Endodermal cell (in vitro differentiated cells): Measurements from ENCODE around the gene SLC7A8. TPM values are rescaled to one million over a fixed set of nuclear protein-coding genes. Genes with fewer than 3 reads are reported as not detected.

Experiments
- DNase-seq: peaks from one replicate; pipeline ENCODE4 v3.0.0-alpha.2; 2017
- H3K27ac ChIP-seq: 2 replicates; pipeline ENCODE4 v1.5.1; 2013; ENCODE audit warnings: mild to moderate bottlenecking, low read depth, low read length, moderate library complexity
- H3K27me3 ChIP-seq: 2 replicates; pipeline ENCODE4 v1.6.1; 2013; ENCODE audit warnings: mild to moderate bottlenecking, low read length, moderate library complexity; ENCODE audit not compliant: insufficient read depth, control insufficient read depth, poor library complexity, severe bottlenecking
- H3K36me3 ChIP-seq: 2 replicates; pipeline ENCODE4 v1.7.0; 2013; ENCODE audit warnings: mild to moderate bottlenecking, low read length, moderate library complexity; ENCODE audit not compliant: control insufficient read depth, insufficient read depth
- H3K4me1 ChIP-seq: one replicate; pipeline ENCODE4 v1.7.0; 2013; ENCODE audit warnings: low read length; ENCODE audit not compliant: control insufficient read depth, insufficient read depth
- H3K4me3 ChIP-seq: 2 replicates; pipeline ENCODE4 v1.5.1; 2013; ENCODE audit warnings: mild to moderate bottlenecking, low read length, moderate library complexity
- H3K9ac ChIP-seq: 2 replicates; pipeline ENCODE4 v1.6.1; 2013; ENCODE audit warnings: mild to moderate bottlenecking, low read length, moderate library complexity; ENCODE audit not compliant: poor library complexity, severe bottlenecking; ENCODE audit errors: extremely low read depth
- H3K9me3 ChIP-seq: 2 replicates; pipeline ENCODE4 v1.6.1; 2013; ENCODE audit warnings: mild to moderate bottlenecking, low read length, moderate library complexity; ENCODE audit not compliant: control insufficient read depth
- H3K27ac Mint-ChIP-seq: 2 replicates; pipeline ENCODE4 v1.8.0; 2020; ENCODE audit warnings: mixed read lengths
- H3K27me3 Mint-ChIP-seq: 2 replicates; pipeline ENCODE4 v1.8.0; 2021; ENCODE audit warnings: mild to moderate bottlenecking, mixed read lengths; ENCODE audit not compliant: insufficient read depth
- H3K36me3 Mint-ChIP-seq: 2 replicates; pipeline ENCODE4 v1.8.0; 2020; ENCODE audit warnings: low read depth, mixed read lengths
- H3K4me1 Mint-ChIP-seq: 2 replicates; pipeline ENCODE4 v1.8.0; 2020; ENCODE audit warnings: mixed read lengths
- H3K4me3 Mint-ChIP-seq: 2 replicates; pipeline ENCODE4 v1.8.0; 2020; ENCODE audit warnings: mild to moderate bottlenecking, moderate library complexity, mixed read lengths
- H3K9me3 Mint-ChIP-seq: 2 replicates; pipeline ENCODE4 v1.8.0; 2020; ENCODE audit warnings: mild to moderate bottlenecking, mixed read lengths
- WGBS, 2 experiments: methylation state at CpG; one replicate each; pipeline versions ENCODE4 v1.1.5 to v1.1.7; 2013; ENCODE audit warnings: missing lambda C conversion rate in 2 of 2, mixed read lengths in 1 of 2; ENCODE audit not compliant: insufficient coverage in 1 of 2, insufficient read length in 1 of 2; 5-methylcytosine and 5-hydroxymethylcytosine counted together
- total RNA-seq, 2 donors: library from RNA; stranded (reverse); fragmentation: NEBNext Ultra II Directional in 1 of 2; extraction: Animal tissue kit (Norgen Biotek cat#: 25700) in 1 of 2; gene quantifications; 2 replicates in 1 of 2; 3 replicates in 1 of 2; pipeline ENCODE4 v1.2.1, GENCODE V29; 2021
- TF ChIP-seq, protein P1 (sequence below): fragments of 200-600 bp; sonication (generic); conservative IDR thresholded peaks from 2 replicates; pipeline ENCODE4 v1.5.0; 2021; ENCODE audit warnings: antibody characterized with exemption, mild to moderate bottlenecking

SLC7A8 gene
- total RNA-seq, 2 donors from 2014 or later, result 47.6 to 48.9 TPM

DNA sequence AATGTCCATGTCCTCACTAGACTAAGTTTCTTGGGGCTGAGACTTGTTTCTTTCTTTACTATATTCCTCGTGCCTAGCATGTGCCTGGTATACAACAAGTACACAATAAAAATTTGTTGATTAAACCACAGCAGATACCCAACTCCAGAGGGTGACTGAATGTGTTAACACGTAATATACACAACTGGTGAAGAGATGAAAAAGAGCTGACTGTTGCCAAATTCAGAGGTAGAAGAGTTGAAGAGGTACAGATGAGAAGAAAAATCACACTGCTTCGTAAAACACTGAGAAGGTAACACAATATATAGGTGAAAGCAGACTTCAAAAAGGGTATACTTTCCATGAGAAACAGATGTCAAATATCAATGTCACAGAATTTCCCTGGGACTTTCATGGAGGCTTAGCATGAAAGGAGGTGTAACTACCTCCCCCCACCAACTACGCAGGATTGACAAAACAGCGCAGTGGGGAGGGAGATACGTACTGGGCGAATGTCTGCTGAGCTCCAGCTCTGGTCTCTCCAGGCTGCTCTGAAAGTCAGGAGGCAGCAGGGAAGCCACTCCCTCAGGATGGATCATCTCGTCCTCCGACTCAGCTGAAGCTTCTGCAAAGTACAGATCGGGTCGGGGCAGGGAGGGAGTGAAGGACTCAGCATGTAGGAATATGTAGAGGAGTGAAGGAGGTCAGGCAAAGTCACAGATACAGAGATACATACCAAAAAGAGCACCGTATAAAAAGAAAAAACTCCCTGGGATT lies 93.8 kb downstream of the SLC7A8 start:
- peaks cover 25% of the 10 kb centered on the region for H3K4me1 Mint-ChIP-seq
- Histone ChIP-seq H3K9me3 (no peaks in the 10 kb centered on the region), H3K4me3 (no peak overlapping the region), H3K27me3 (no peaks in the 10 kb centered on the region), H3K27ac (no peak overlapping the region), H3K36me3 (peaks cover 90% of the 10 kb centered on the region), H3K4me1 (no peaks in the 10 kb centered on the region), H3K9ac (no peak overlapping the region)
- TF ChIP-seq, protein P1, sequence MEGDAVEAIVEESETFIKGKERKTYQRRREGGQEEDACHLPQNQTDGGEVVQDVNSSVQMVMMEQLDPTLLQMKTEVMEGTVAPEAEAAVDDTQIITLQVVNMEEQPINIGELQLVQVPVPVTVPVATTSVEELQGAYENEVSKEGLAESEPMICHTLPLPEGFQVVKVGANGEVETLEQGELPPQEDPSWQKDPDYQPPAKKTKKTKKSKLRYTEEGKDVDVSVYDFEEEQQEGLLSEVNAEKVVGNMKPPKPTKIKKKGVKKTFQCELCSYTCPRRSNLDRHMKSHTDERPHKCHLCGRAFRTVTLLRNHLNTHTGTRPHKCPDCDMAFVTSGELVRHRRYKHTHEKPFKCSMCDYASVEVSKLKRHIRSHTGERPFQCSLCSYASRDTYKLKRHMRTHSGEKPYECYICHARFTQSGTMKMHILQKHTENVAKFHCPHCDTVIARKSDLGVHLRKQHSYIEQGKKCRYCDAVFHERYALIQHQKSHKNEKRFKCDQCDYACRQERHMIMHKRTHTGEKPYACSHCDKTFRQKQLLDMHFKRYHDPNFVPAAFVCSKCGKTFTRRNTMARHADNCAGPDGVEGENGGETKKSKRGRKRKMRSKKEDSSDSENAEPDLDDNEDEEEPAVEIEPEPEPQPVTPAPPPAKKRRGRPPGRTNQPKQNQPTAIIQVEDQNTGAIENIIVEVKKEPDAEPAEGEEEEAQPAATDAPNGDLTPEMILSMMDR, result no peak
- peaks cover 67% of the 10 kb centered on the region for H3K36me3 Mint-ChIP-seq
- H3K4me3 Mint-ChIP-seq, result no peak overlapping the region
- no peak overlapping the region for H3K27ac Mint-ChIP-seq
- WGBS, 2 experiments, result 95 to 96% methylated on average over 7 to 12 of the region's 12 CpGs
- no peaks in the 10 kb centered on the region for H3K27me3 Mint-ChIP-seq
- DNase-seq, result no peak
- H3K9me3 Mint-ChIP-seq, result no peaks in the 10 kb centered on the region

DNA sequence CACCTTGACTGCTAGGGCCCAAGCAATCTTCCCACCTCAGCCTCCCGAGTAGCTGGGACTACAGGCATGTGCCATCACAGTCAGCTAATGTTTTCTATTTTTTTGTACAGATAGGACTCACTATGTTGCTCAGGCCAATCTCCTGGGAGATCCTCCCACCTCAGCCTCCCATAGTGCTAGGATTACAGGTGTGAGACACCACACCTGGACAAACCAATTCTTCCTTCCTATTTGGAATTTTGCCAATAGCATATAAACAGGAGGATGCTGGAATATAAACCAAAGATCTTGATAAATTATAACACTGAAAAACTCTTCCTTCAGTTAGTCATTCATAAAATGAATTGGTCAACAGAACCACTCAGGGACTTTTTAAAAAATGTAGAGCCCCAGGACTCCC lies 96.9 kb downstream of the SLC7A8 start:
- Mint-ChIP-seq H3K27me3 (no peaks in the 10 kb centered on the region), H3K27ac (no peak overlapping the region), H3K36me3 (peaks cover 70% of the 10 kb centered on the region), H3K4me1 (peaks cover 9% of the 10 kb centered on the region), H3K9me3 (no peaks in the 10 kb centered on the region), H3K4me3 (no peak overlapping the region)
- H3K9me3 ChIP-seq, result no peaks in the 10 kb centered on the region
- H3K27me3 ChIP-seq, result no peaks in the 10 kb centered on the region
- H3K9ac ChIP-seq, result no peak overlapping the region
- no peak overlapping the region for H3K4me3 ChIP-seq
- TF ChIP-seq, protein P1, result no peak
- no peak for DNase-seq
- H3K27ac ChIP-seq, result no peak overlapping the region
- 86 to 91% methylated on average over 1 of the region's 1 CpG for WGBS, 2 experiments
- no peaks in the 10 kb centered on the region for H3K4me1 ChIP-seq
- peaks cover 96% of the 10 kb centered on the region for H3K36me3 ChIP-seq

DNA sequence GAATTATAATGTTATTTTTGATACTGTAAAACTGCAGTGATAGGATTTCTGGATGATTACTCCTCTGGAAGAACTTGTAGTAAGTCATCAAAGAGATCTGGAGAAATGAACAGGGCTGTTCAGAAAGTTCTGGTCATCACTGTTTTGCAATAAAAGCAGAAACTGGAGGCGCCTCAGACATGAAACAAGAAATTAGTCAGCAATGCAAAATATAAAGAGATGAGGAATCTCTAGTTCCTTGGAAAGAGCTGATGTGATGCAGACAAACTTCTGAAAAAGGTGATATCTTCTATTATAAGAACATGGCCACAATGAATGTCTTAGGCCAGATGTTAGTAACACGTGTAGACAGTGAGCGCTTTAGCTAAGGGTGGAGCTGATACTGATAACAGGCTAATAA lies 98.0 kb downstream of the SLC7A8 start:
- Histone ChIP-seq H3K4me1 (no peaks in the 10 kb centered on the region), H3K27ac (no peak overlapping the region), H3K9me3 (no peaks in the 10 kb centered on the region), H3K4me3 (no peak overlapping the region), H3K36me3 (peaks cover 96% of the 10 kb centered on the region), H3K27me3 (no peaks in the 10 kb centered on the region), H3K9ac (no peak overlapping the region)
- Mint-ChIP-seq H3K27ac (no peak overlapping the region), H3K9me3 (no peaks in the 10 kb centered on the region), H3K27me3 (no peaks in the 10 kb centered on the region), H3K4me1 (peaks cover 9% of the 10 kb centered on the region), H3K36me3 (peaks cover 72% of the 10 kb centered on the region), H3K4me3 (no peak overlapping the region)
- TF ChIP-seq, protein P1, result no peak
- no peak for DNase-seq
- 94 to 96% methylated on average over 3 of the region's 3 CpGs for WGBS, 2 experiments
